ENCODE data around the gene CBFA2T2. TPM values are rescaled to one million over a fixed set of nuclear protein-coding genes. Genes with fewer than 3 reads are reported as not detected.

Gene CBFA2T2
- total and polyA plus RNA-seq, 2 of the 4 experiments (the other 2 are of a cell fraction), result 3.8 to 6.2 TPM

- no peak for TF ChIP-seq RFX5 (IDR thresholded peaks at IDR 0.05; ENCODE audit: low read depth, low read length)
- no peak for TF ChIP-seq FOS (IDR thresholded peaks at IDR 0.05; ENCODE audit: low read depth, low read length)
- TF ChIP-seq MXI1 (IDR thresholded peaks at IDR 0.05; ENCODE audit: borderline replicate concordance, low read depth, low read length), result no peak
- TF ChIP-seq CEBPB (IDR thresholded peaks at IDR 0.05; ENCODE audit: low read depth, low read length), result no peak
- TF ChIP-seq MAFK (IDR thresholded peaks at IDR 0.05; ENCODE audit: low read depth, low read length), result no peak
- TF ChIP-seq CTCF (conservative IDR thresholded peaks at IDR 0.05; ENCODE audit: low read depth, low read length), result no peak
- TF ChIP-seq RCOR1 (IDR thresholded peaks at IDR 0.05; ENCODE audit: insufficient replicate concordance, low read length), result no peak
- TF ChIP-seq SMC3 (IDR thresholded peaks at IDR 0.05; ENCODE audit: low read depth, low read length), result no peak
- TF ChIP-seq POLR2A (IDR thresholded peaks at IDR 0.05; ENCODE audit: low read depth, low read length), result no peak
- no peak for TF ChIP-seq ELK1 (IDR thresholded peaks at IDR 0.05; ENCODE audit: borderline replicate concordance, low read depth, low read length)
- no peak for TF ChIP-seq NFE2L2 (IDR thresholded peaks at IDR 0.05; ENCODE audit: low read depth, low read length)
- no peak for TF ChIP-seq RAD21 (IDR thresholded peaks at IDR 0.05; ENCODE audit: low read length)
- no peak for TF ChIP-seq CHD1 (IDR thresholded peaks at IDR 0.05; ENCODE audit: low read depth, low read length)
- no peak for TF ChIP-seq USF2 (IDR thresholded peaks at IDR 0.05; ENCODE audit: low read depth, low read length)
- TF ChIP-seq BHLHE40 (IDR thresholded peaks at IDR 0.05; ENCODE audit: low read depth, low read length), result no peak
- WGBS, 2 experiments (ENCODE audit: extremely low coverage in 2 of 2, insufficient read length in 1 of 2), result 100% methylated on average over 1 of the region's 2 CpGs; no CpG with 5 or more reads in 1 of the 2 experiments
- in situ Hi-C loops (cut with MboI; ENCODE audit: low sequenced_read_pairs), result no loop called here
- Histone ChIP-seq H3K9me1 (ENCODE audit: insufficient read depth, low read length) (peaks cover 14% of the 10 kb centered on the region; the same call in 1 of the 2 replicates), H4K91ac (ENCODE audit: insufficient read depth, low read depth, low read length) (no peak overlapping the region), H2BK5ac (ENCODE audit: low read depth, low read length, poor library complexity, severe bottlenecking) (no peak overlapping the region), H2BK120ac (ENCODE audit: low read depth, low read length) (no peak overlapping the region), H3K27ac (ENCODE audit: insufficient read depth, low read length) (no peak overlapping the region), H3K4ac (ENCODE audit: low read depth, low read length) (no peak overlapping the region), H3K9ac (ENCODE audit: low read depth, low read length) (no peak overlapping the region), H3K23ac (ENCODE audit: low read depth, low read length) (no peak overlapping the region), H3K9me3 (ENCODE audit: control insufficient read depth, insufficient read depth, low read length) (no peaks in the 10 kb centered on the region), H3K4me3 (ENCODE audit: insufficient read depth, low read depth, low read length) (no peak overlapping the region), H3K18ac (ENCODE audit: low read depth, low read length) (no peak overlapping the region), H2BK15ac (ENCODE audit: low read depth, low read length) (no peak overlapping the region), H3K56ac (ENCODE audit: extremely low read depth, insufficient read depth, low read length) (no peak overlapping the region), H2AFZ (replicated peaks; ENCODE audit: low read length, poor library complexity) (no peak overlapping the region), H2BK20ac (ENCODE audit: low read depth, low read length) (no peak overlapping the region), H4K5ac (ENCODE audit: low read depth, low read length) (no peak overlapping the region), H3K36me3 (ENCODE audit: control insufficient read depth, insufficient read depth, low read length) (peaks cover 31% of the 10 kb centered on the region), H4K20me1 (ENCODE audit: insufficient read depth, low read length) (peaks cover 9% of the 10 kb centered on the region; the same call in 1 of the 2 replicates), H4K8ac (ENCODE audit: low read depth in 2 of 2, low read length in 2 of 2) (no peak overlapping the region), H3K27me3 (ENCODE audit: control insufficient read depth, insufficient read depth, low read length) (no peaks in the 10 kb centered on the region), H3K4me2 (ENCODE audit: low read depth, low read length) (no peak overlapping the region), H3K14ac (replicated peaks; ENCODE audit: low read depth, low read length) (no peak overlapping the region), H3K4me1 (ENCODE audit: control insufficient read depth, insufficient read depth, low read length) (0 out of 2 replicates have a peak, but pooled peaks cover 3% of the 10 kb centered on the region), H2AK9ac (replicated peaks; ENCODE audit: low read depth, low read length, poor library complexity) (no peak overlapping the region), H3K79me1 (ENCODE audit: low read depth in 1 of 2, low read length in 2 of 2) (no peaks in the 10 kb centered on the region; a peak in 1 of 4 replicates), H2AK5ac (ENCODE audit: low read depth, low read length) (no peak overlapping the region)
- BruUV-seq (replicated peaks), result no TSS peak
- ChIA-PET POLR2A (ENCODE audit: unreplicated experiment) (no interaction called here), CTCF (interaction anchor here (0.7 kb wide), 1 partner anchor 188 kb away, joined by 3 read pairs; no protein-coding TSS in a partner anchor)
- ATAC-seq (ENCODE audit: low read depth) (no peak), DNase-seq (no peak)
- intact Hi-C loops (cut with micrococcal nuclease), result no loop called here
- dilution Hi-C loops (cut with HindIII; ENCODE audit: low sequenced_read_pairs, unreplicated experiment), result no loop called here
Measured at GRCh38 chr20:33645396-33645795, 155.5 kb downstream of the CBFA2T2 start.

Data from IMR-90 (cell line).